Measurements from ENCODE around the gene CSAD.

The CSAD gene

DNA sequence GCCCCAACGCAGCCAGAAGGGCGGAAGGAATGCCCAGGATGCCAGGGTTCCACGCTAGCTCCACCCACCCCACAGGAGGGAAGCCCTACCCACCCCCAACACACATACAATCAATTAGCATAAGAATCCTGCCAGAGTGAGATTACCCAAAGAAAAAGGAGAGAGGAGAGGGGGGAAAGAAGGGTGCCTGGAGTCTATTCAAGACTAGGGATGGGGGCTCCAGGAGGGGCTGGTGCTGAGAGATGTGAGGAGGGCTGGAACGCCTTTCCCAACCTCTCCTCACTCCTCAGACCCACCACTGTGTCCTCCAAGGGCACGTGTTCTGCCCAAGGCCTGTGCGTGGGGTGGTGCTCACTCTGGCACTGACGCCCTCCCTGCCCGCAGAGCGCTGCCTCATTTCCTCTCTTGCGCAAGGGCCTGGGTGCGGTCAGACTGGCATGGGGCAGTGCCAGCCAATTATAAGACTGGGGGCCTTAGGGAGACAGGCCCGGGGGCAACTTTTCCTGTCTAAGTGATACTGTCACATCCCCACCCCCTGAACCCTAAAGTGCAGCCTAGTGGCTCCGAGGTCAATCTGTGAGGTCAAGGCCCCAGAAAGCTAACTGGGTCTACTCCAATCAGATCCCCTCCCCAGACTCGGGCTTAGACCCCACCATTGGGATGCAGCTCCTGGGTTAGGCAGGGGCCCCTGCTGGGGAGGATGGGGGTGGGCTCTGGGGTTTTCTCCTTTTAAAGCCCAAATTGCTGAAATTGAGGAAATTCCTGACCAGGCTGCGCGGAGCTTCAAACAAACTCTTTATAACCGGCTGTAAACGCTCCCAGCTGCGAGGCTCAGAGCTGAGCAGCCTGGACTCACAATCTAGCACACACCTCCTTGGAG is 36.6 kb upstream of the CSAD start:
- TF ChIP-seq CTCF (IDR thresholded peaks at IDR 0.05), result no peak
- TF ChIP-seq ZFX (IDR thresholded peaks at IDR 0.05; ENCODE audit: borderline replicate concordance), result no peak
- 0 out of 2 replicates have a peak overlapping the region, but pooled peaks have one; percentile 18 for H3K27ac ChIP-seq

GRCh38 chr12:53215497-53215896 is 34.8 kb upstream of the CSAD start:
- no peak overlapping the region for H3K27ac ChIP-seq
- TF ChIP-seq CTCF (IDR thresholded peaks at IDR 0.05) (no peak), ZFX (IDR thresholded peaks at IDR 0.05; ENCODE audit: borderline replicate concordance) (no peak)

- H3K27ac ChIP-seq, result no peak overlapping the region
- no peak for TF ChIP-seq ZFX (IDR thresholded peaks at IDR 0.05; ENCODE audit: borderline replicate concordance)
- no peak for TF ChIP-seq CTCF (IDR thresholded peaks at IDR 0.05)
Measured at GRCh38 chr12:53214687-53215455, 34.1 kb upstream of the CSAD start.

- no peak overlapping the region for H3K27ac ChIP-seq
Measured at GRCh38 chr12:53214221-53214620, 33.5 kb upstream of the CSAD start.

DNA sequence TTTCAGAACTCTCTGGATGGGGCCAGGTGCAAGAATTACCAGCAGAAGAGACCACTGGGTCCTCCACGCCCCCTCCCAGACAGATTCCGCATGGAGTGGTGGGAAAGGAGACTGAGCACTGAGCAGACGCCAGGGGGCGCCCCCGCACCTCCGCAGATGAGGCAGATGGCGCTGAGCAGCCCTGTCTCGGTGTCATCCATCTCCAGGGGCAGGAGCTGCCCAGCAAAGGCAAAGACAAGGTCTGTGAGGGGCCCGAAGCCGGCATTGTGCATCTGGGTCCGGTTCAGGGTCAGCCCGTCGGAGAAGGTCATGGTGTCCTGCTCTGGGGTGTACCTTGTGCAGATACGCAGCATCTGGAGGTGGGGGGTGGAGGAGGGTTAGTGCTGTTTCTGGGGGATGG is 32.6 kb upstream of the CSAD start:
- peak; percentile 100 for TF ChIP-seq CTCF (IDR thresholded peaks at IDR 0.05)
- no peak for TF ChIP-seq ZFX (IDR thresholded peaks at IDR 0.05; ENCODE audit: borderline replicate concordance)
- no peak overlapping the region for H3K27ac ChIP-seq

More at GRCh38 chr12:53214221-53214620, 33.5 kb upstream of the CSAD start:
- no peak for TF ChIP-seq CTCF (IDR thresholded peaks at IDR 0.05)
- no peak for TF ChIP-seq ZFX (IDR thresholded peaks at IDR 0.05; ENCODE audit: borderline replicate concordance)

DNA sequence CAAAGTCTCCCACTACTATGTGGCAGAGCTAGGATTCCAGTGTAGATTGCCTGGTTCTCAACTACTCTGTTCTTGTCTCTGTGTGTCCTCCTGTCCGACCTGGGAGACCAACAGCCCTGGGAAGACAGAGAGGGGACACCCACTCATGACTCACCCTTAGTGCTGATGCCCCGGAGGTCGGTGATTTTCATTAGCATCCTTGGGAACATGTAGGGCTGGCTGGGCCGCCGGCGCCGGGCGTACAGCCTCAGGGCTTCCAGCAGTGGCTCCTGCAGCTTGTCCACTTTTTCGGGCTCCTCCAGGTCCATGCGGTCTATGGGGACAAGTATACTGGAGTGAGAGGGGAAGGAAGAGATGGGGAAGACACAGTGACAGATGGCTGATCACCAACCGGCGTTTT is 32.2 kb upstream of the CSAD start:
- no peak overlapping the region for H3K27ac ChIP-seq
- TF ChIP-seq CTCF (IDR thresholded peaks at IDR 0.05), result no peak
- no peak for TF ChIP-seq ZFX (IDR thresholded peaks at IDR 0.05; ENCODE audit: borderline replicate concordance)

All from 22Rv1 (cell line).